Choroid plexus epithelial cell (primary cell): ENCODE measurements around the gene SLC6A6.

Experiments used
- DNase-seq: peaks from one replicate; pipeline ENCODE4 v3.0.0-alpha.2; 2010; ENCODE audit warnings: low read depth
- H3K4me3 ChIP-seq: 2 replicates; pipeline ENCODE4 v1.5.1; 2011; ENCODE audit warnings: low read depth, mild to moderate bottlenecking, control low read depth, low read length, moderate library complexity
- CTCF ChIP-seq: conservative IDR thresholded peaks from 2 replicates; pipeline ENCODE4 v1.5.1; 2011; ENCODE audit warnings: low read depth, mild to moderate bottlenecking, control low read depth, inconsistent platforms, low read length, moderate library complexity

The SLC6A6 gene

GRCh38 chr3:14460342-14461005 is 58.1 kb downstream of the SLC6A6 start:
- no peak for TF ChIP-seq CTCF
- peak; percentile 87 for DNase-seq
- no peak overlapping the region for H3K4me3 ChIP-seq

- TF ChIP-seq CTCF = no peak
- no peak for DNase-seq
- no peak overlapping the region for H3K4me3 ChIP-seq
Observed at GRCh38 chr3:14461006-14461747, 58.8 kb downstream of the SLC6A6 start.

GRCh38 chr3:14461748-14462324 is 59.4 kb downstream of the SLC6A6 start:
- no peak overlapping the region for H3K4me3 ChIP-seq
- peak; percentile 89 for TF ChIP-seq CTCF
- DNase-seq = peak; percentile 85

- no peak for TF ChIP-seq CTCF
- H3K4me3 ChIP-seq = no peak overlapping the region
- DNase-seq = no peak
Observed at GRCh38 chr3:14462738-14463137, 60.3 kb downstream of the SLC6A6 start.

GRCh38 chr3:14463330-14464140 is 61.1 kb downstream of the SLC6A6 start:
- DNase-seq = no peak
- TF ChIP-seq CTCF = no peak

GRCh38 chr3:14464141-14464465 is 61.7 kb downstream of the SLC6A6 start:
- H3K4me3 ChIP-seq = no peak overlapping the region
- TF ChIP-seq CTCF = no peak
- DNase-seq = no peak

More at GRCh38 chr3:14463330-14464140, 61.1 kb downstream of the SLC6A6 start:
- no peak overlapping the region for H3K4me3 ChIP-seq
